Measurements from ENCODE around the gene LRRC74A.

LRRC74A gene

GRCh38 chr14:76861574-76862255 is 35.5 kb downstream of the LRRC74A start:
- Histone ChIP-seq H3K4me3 (ENCODE audit: low read length) (no peak overlapping the region), H3K9ac (ENCODE audit: low read length) (no peak overlapping the region), H4K20me1 (ENCODE audit: insufficient read depth, low read length) (no peaks in the 10 kb centered on the region), H3K36me3 (replicated peaks; ENCODE audit: low read depth, low read length) (no peaks in the 10 kb centered on the region), H3K79me2 (ENCODE audit: low read length) (no peaks in the 10 kb centered on the region), H2AFZ (ENCODE audit: low read depth, low read length) (no peak overlapping the region), H3K4me1 (ENCODE audit: low read length) (0 out of 2 replicates have a peak, but pooled peaks cover 8% of the 10 kb centered on the region), H3K4me2 (ENCODE audit: low read length) (no peak overlapping the region), H3K27me3 (ENCODE audit: low read depth, low read length) (peaks cover 48% of the 10 kb centered on the region), H3K9me3 (ENCODE audit: insufficient read depth, low read length) (no peaks in the 10 kb centered on the region), H3K27ac (ENCODE audit: low read length) (no peak overlapping the region)
- TF ChIP-seq EZH2phosphoT487 (IDR thresholded peaks at IDR 0.05; ENCODE audit: low read depth) (no peak), CTCF (IDR thresholded peaks at IDR 0.05; ENCODE audit: low read depth, low read length) (no peak)

DNA sequence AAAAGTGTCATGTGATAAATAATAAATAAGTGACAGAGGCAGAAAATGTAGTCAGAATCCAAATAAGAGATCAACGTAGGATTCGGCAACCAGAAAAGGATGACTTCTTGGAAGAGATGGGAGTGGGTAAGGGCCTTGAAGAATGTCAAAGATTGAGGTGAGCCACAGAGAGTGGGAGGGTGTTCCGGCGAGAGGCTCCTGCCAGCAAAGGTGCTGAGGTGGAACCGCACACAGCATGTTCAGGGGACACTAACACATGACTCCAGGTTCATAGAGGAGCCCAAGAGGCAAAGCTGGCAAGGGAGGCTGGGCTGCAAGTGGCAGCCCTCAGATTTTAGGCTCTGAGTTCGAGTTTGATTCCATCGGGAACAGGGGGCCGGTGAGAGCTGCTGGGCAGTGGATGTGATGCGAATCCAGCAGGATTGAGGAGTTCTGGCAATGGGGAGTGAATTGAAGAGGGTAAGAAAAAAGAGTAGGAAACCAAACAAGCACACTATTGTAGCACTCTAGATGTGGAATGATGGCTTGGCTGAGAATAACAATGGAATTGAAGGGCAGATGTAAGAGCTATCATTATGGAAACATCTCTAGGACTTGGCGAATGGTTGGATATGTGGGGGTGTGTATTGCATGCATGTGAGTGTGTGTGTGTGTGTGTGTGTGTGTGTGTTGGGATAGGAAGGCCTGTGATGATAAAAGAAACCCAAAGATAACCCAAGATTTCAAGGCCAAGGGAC is 36.5 kb downstream of the LRRC74A start:
- Histone ChIP-seq H3K27ac (ENCODE audit: low read length) (no peak overlapping the region), H3K9ac (ENCODE audit: low read length) (no peak overlapping the region), H2AFZ (ENCODE audit: low read depth, low read length) (no peak overlapping the region), H3K79me2 (ENCODE audit: low read length) (no peaks in the 10 kb centered on the region), H4K20me1 (ENCODE audit: insufficient read depth, low read length) (no peaks in the 10 kb centered on the region), H3K4me2 (ENCODE audit: low read length) (no peak overlapping the region), H3K9me3 (ENCODE audit: insufficient read depth, low read length) (no peaks in the 10 kb centered on the region), H3K4me1 (ENCODE audit: low read length) (peaks cover 12% of the 10 kb centered on the region), H3K36me3 (replicated peaks; ENCODE audit: low read depth, low read length) (no peaks in the 10 kb centered on the region), H3K27me3 (ENCODE audit: low read depth, low read length) (peaks cover 43% of the 10 kb centered on the region), H3K4me3 (ENCODE audit: low read length) (no peak overlapping the region)
- TF ChIP-seq CTCF (IDR thresholded peaks at IDR 0.05; ENCODE audit: low read depth, low read length): no peak
- TF ChIP-seq EZH2phosphoT487 (IDR thresholded peaks at IDR 0.05; ENCODE audit: low read depth): no peak

- TF ChIP-seq CTCF (IDR thresholded peaks at IDR 0.05; ENCODE audit: low read depth, low read length) (no peak), EZH2phosphoT487 (IDR thresholded peaks at IDR 0.05; ENCODE audit: low read depth) (no peak)
- Histone ChIP-seq H3K36me3 (replicated peaks; ENCODE audit: low read depth, low read length) (no peaks in the 10 kb centered on the region), H3K27me3 (ENCODE audit: low read depth, low read length) (peaks cover 38% of the 10 kb centered on the region), H3K4me3 (ENCODE audit: low read length) (no peak overlapping the region), H3K9me3 (ENCODE audit: insufficient read depth, low read length) (no peaks in the 10 kb centered on the region), H3K27ac (ENCODE audit: low read length) (no peak overlapping the region), H3K79me2 (ENCODE audit: low read length) (no peaks in the 10 kb centered on the region), H2AFZ (ENCODE audit: low read depth, low read length) (0 out of 2 replicates have a peak overlapping the region, but pooled peaks have one; percentile 1), H3K4me1 (ENCODE audit: low read length) (peaks cover 15% of the 10 kb centered on the region), H3K9ac (ENCODE audit: low read length) (no peak overlapping the region), H4K20me1 (ENCODE audit: insufficient read depth, low read length) (no peaks in the 10 kb centered on the region), H3K4me2 (ENCODE audit: low read length) (0 out of 2 replicates have a peak overlapping the region, but pooled peaks have one; percentile 5)
Measured at GRCh38 chr14:76863724-76864407, 37.7 kb downstream of the LRRC74A start.

- H3K27ac ChIP-seq (ENCODE audit: low read length): no peak overlapping the region
- H3K4me2 ChIP-seq (ENCODE audit: low read length): no peak overlapping the region
- H3K27me3 ChIP-seq (ENCODE audit: low read depth, low read length): peaks cover 34% of the 10 kb centered on the region
- H3K36me3 ChIP-seq (replicated peaks; ENCODE audit: low read depth, low read length): no peaks in the 10 kb centered on the region
- H4K20me1 ChIP-seq (ENCODE audit: insufficient read depth, low read length): no peaks in the 10 kb centered on the region
- H3K9me3 ChIP-seq (ENCODE audit: insufficient read depth, low read length): no peaks in the 10 kb centered on the region
- H3K4me1 ChIP-seq (ENCODE audit: low read length): peaks cover 15% of the 10 kb centered on the region
- H2AFZ ChIP-seq (ENCODE audit: low read depth, low read length): no peak overlapping the region
- no peak overlapping the region for H3K9ac ChIP-seq (ENCODE audit: low read length)
- no peaks in the 10 kb centered on the region for H3K79me2 ChIP-seq (ENCODE audit: low read length)
- H3K4me3 ChIP-seq (ENCODE audit: low read length): no peak overlapping the region
- no peak for TF ChIP-seq EZH2phosphoT487 (IDR thresholded peaks at IDR 0.05; ENCODE audit: low read depth)
- no peak for TF ChIP-seq CTCF (IDR thresholded peaks at IDR 0.05; ENCODE audit: low read depth, low read length)
Measured at GRCh38 chr14:76866456-76866855, 40.2 kb downstream of the LRRC74A start.

Measured in OCI-LY3 (cell line).